Measurements from ENCODE around the gene KPNA3. TPM values are rescaled to one million over a fixed set of nuclear protein-coding genes. Genes with fewer than 3 reads are reported as not detected.

Gene KPNA3
- total and polyA plus RNA-seq, 2 donors (not counting 3 experiments of a cell fraction or from before 2014, with no cell fraction given), result 19.6 to 60.4 TPM

DNA sequence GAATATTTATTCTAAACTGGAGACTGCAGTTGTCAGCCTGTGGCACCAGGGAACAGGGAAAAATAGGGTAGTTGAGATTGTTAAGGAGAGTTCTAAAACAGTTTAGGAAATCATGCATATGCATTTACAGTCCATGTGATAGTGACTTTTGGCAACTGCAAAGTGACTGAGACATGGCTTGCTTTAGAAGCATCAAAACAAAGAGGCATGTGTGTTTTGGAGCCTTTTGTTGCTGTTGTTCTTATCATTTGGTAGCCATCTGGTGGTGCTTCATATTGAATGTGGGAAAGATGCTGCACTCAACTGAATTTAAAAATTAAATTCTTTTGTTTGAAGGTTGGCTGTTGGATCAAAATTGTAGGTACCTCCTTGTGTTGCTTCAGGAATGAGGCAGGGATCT, 91.0 kb downstream of the KPNA3 start:
- dilution Hi-C loops (cut with MboI; ENCODE audit: extremely low pct_ligation_motif_present, low sequenced_read_pairs), result no loop called here
- Histone ChIP-seq H3K36me3 (ENCODE audit: control insufficient read depth in 2 of 2, extremely low read depth in 1 of 2, insufficient read depth in 2 of 2, low read length in 2 of 2) (peaks cover 5 to 6% of the 10 kb centered on the region in 2 experiments), H4K20me1 (replicated peaks; ENCODE audit: control insufficient read depth, extremely low read depth, insufficient read depth, low read length) (no peaks in the 10 kb centered on the region), H3K27ac (ENCODE audit: insufficient read depth, low read depth, low read length) (no peak overlapping the region), H2AFZ (ENCODE audit: low read depth, low read length) (no peak overlapping the region), H3K4me1 (ENCODE audit: control insufficient read depth, extremely low read depth, insufficient read depth, low read length) (peaks cover 8% of the 10 kb centered on the region), H3K79me2 (ENCODE audit: control insufficient read depth, insufficient read depth, low read length) (no peaks in the 10 kb centered on the region), H3K9me3 (replicated peaks; ENCODE audit: control insufficient read depth, insufficient read depth, low read length) (no peaks in the 10 kb centered on the region), H3K9me1 (replicated peaks; ENCODE audit: control insufficient read depth, extremely low read depth, insufficient read depth, low read length) (no peaks in the 10 kb centered on the region), H3K4me3 (replicated peaks in 1 of 3; ENCODE audit: insufficient read depth in 1 of 3, low read depth in 1 of 3, low read length in 3 of 3) (no peak overlapping the region), H3K4me2 (ENCODE audit: insufficient read depth, low read length) (no peak overlapping the region), H3K27me3 (ENCODE audit: control insufficient read depth in 2 of 2, insufficient read depth in 2 of 2, low read length in 2 of 2) (no peaks in the 10 kb centered on the region), H3K9ac (replicated peaks; ENCODE audit: extremely low read depth, insufficient read depth, low read length) (no peak overlapping the region)
- ChIA-PET POLR2A (no interaction called here), CTCF (no interaction called here)
- DNase-seq (ENCODE audit: low read depth, low spot score) (no peak), FAIRE-seq (no peak)
- intact Hi-C loops (cut with micrococcal nuclease), result no loop called here
- TF ChIP-seq JUN (IDR thresholded peaks at IDR 0.05; ENCODE audit: borderline replicate concordance, insufficient read depth, insufficient read length, low read depth), result no peak
- no peak for TF ChIP-seq MYC (IDR thresholded peaks at IDR 0.05; ENCODE audit: low read depth, low read length)
- no peak for TF ChIP-seq POLR2AphosphoS5 (IDR thresholded peaks at IDR 0.05; ENCODE audit: insufficient read depth, low read depth, low read length)
- BruUV-seq (replicated peaks), result TSS peak; percentile 25

DNA sequence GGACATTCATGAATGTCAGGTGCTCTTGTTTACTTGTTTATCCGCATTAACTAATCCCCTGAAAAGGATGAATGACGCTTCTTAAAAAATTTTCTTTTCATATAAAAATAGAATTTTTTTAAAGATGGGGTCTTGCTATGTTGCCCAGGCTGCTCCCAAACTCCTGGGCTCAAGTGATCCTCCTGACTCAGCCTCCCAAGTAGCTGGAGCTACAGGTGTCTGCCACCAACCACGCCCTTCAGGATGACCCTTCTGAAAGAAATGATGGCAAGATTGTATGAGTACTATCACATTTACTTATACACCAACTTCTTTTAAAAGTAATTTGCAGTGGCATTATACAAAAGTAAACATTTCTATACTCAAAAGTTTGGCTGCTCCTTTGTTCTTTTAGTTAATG, 95.0 kb downstream of the KPNA3 start:
- Histone ChIP-seq H3K4me1 (ENCODE audit: control insufficient read depth, extremely low read depth, insufficient read depth, low read length) (peaks cover 18% of the 10 kb centered on the region), H2AFZ (ENCODE audit: low read depth, low read length) (no peak overlapping the region), H3K4me3 (replicated peaks in 1 of 3; ENCODE audit: insufficient read depth in 1 of 3, low read depth in 1 of 3, low read length in 3 of 3) (no peak overlapping the region), H4K20me1 (replicated peaks; ENCODE audit: control insufficient read depth, extremely low read depth, insufficient read depth, low read length) (no peaks in the 10 kb centered on the region), H3K9ac (replicated peaks; ENCODE audit: extremely low read depth, insufficient read depth, low read length) (no peak overlapping the region), H3K27me3 (ENCODE audit: control insufficient read depth in 2 of 2, insufficient read depth in 2 of 2, low read length in 2 of 2) (no peaks in the 10 kb centered on the region), H3K9me1 (replicated peaks; ENCODE audit: control insufficient read depth, extremely low read depth, insufficient read depth, low read length) (no peaks in the 10 kb centered on the region), H3K36me3 (ENCODE audit: control insufficient read depth in 2 of 2, extremely low read depth in 1 of 2, insufficient read depth in 2 of 2, low read length in 2 of 2) (peaks cover 5 to 6% of the 10 kb centered on the region in 2 experiments), H3K9me3 (replicated peaks; ENCODE audit: control insufficient read depth, insufficient read depth, low read length) (no peaks in the 10 kb centered on the region), H3K79me2 (ENCODE audit: control insufficient read depth, insufficient read depth, low read length) (no peaks in the 10 kb centered on the region), H3K27ac (ENCODE audit: insufficient read depth, low read depth, low read length) (no peak overlapping the region), H3K4me2 (ENCODE audit: insufficient read depth, low read length) (no peak overlapping the region)
- CTCF ChIA-PET, result no interaction called here
- POLR2A ChIA-PET, result no interaction called here
- dilution Hi-C loops (cut with MboI; ENCODE audit: extremely low pct_ligation_motif_present, low sequenced_read_pairs) (no loop called here), intact Hi-C loops (cut with micrococcal nuclease) (no loop called here)
- no peak for DNase-seq (ENCODE audit: low read depth, low spot score)
- no peak for TF ChIP-seq POLR2AphosphoS5 (IDR thresholded peaks at IDR 0.05; ENCODE audit: insufficient read depth, low read depth, low read length)
- TF ChIP-seq POLR2A (IDR thresholded peaks at IDR 0.05; ENCODE audit: low read depth, low read length), result no peak
- no peak for TF ChIP-seq JUN (IDR thresholded peaks at IDR 0.05; ENCODE audit: borderline replicate concordance, insufficient read depth, insufficient read length, low read depth)
- TF ChIP-seq GATA2 (IDR thresholded peaks at IDR 0.05; ENCODE audit: insufficient read depth, insufficient read length, low read depth, low read length), result no peak
- TF ChIP-seq, protein P1, sequence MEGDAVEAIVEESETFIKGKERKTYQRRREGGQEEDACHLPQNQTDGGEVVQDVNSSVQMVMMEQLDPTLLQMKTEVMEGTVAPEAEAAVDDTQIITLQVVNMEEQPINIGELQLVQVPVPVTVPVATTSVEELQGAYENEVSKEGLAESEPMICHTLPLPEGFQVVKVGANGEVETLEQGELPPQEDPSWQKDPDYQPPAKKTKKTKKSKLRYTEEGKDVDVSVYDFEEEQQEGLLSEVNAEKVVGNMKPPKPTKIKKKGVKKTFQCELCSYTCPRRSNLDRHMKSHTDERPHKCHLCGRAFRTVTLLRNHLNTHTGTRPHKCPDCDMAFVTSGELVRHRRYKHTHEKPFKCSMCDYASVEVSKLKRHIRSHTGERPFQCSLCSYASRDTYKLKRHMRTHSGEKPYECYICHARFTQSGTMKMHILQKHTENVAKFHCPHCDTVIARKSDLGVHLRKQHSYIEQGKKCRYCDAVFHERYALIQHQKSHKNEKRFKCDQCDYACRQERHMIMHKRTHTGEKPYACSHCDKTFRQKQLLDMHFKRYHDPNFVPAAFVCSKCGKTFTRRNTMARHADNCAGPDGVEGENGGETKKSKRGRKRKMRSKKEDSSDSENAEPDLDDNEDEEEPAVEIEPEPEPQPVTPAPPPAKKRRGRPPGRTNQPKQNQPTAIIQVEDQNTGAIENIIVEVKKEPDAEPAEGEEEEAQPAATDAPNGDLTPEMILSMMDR (IDR thresholded peaks at IDR 0.05; ENCODE audit: extremely low read depth in 1 of 2, insufficient read depth in 1 of 2, low read depth in 1 of 2, low read length in 2 of 2), result no peak
- no peak for TF ChIP-seq EZH2 (IDR thresholded peaks at IDR 0.05; ENCODE audit: borderline replicate concordance, low read depth, low read length, severe bottlenecking)
- TF ChIP-seq FOS (IDR thresholded peaks at IDR 0.05; ENCODE audit: borderline replicate concordance, insufficient read depth, low read length), result no peak
- no peak for TF ChIP-seq MYC (IDR thresholded peaks at IDR 0.05; ENCODE audit: low read depth, low read length)
- TF ChIP-seq, protein P2, sequence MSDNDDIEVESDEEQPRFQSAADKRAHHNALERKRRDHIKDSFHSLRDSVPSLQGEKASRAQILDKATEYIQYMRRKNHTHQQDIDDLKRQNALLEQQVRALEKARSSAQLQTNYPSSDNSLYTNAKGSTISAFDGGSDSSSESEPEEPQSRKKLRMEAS (IDR thresholded peaks at IDR 0.05; ENCODE audit: insufficient read depth, insufficient read length), result no peak
- no peak for FAIRE-seq
- no TSS peak for BruUV-seq (replicated peaks)
